IMR-90 (cell line): Measurements from ENCODE around the gene RAB6C.
"Not testable (repeated sequence)": the region's sequence is repeated elsewhere in the genome, so short reads cannot be mapped to it uniquely, and the experiment has no call there.

ENCODE experiments used
- CEBPB ChIP-seq: IDR thresholded peaks from 2 replicates; pipeline ENCODE4 v1.6.1; 2012; ENCODE audit warnings: low read depth, low read length, improper control_type of control experiment
- MAFK ChIP-seq: IDR thresholded peaks from 2 replicates; pipeline ENCODE4 v1.6.1; 2012; ENCODE audit warnings: low read depth, low read length, improper control_type of control experiment
- MAZ ChIP-seq: IDR thresholded peaks from 2 replicates; pipeline ENCODE4 v1.6.1; 2012; ENCODE audit warnings: low read depth, mild to moderate bottlenecking, low read length, improper control_type of control experiment, moderate library complexity, borderline replicate concordance
- MXI1 ChIP-seq: IDR thresholded peaks from 2 replicates; pipeline ENCODE4 v1.6.1; 2012; ENCODE audit warnings: low read depth, mild to moderate bottlenecking, low read length, moderate library complexity, borderline replicate concordance
- POLR2A ChIP-seq: IDR thresholded peaks from 2 replicates; pipeline ENCODE4 v1.6.1; 2012; ENCODE audit warnings: mild to moderate bottlenecking, low read depth, low read length
- RCOR1 ChIP-seq: IDR thresholded peaks from 2 replicates; pipeline ENCODE4 v1.6.1; 2012; ENCODE audit warnings: mild to moderate bottlenecking, low read length, improper control_type of control experiment; ENCODE audit not compliant: insufficient replicate concordance
- SMC3 ChIP-seq: fragments of 150-350 bp; IDR thresholded peaks from 2 replicates; pipeline ENCODE4 v1.6.1; 2016; ENCODE audit warnings: low read depth, mild to moderate bottlenecking, antibody characterized with exemption, low read length, moderate library complexity
- TF ChIP-seq, protein P1 (sequence below): conservative IDR thresholded peaks from 2 replicates; pipeline ENCODE4 v1.5.1; 2012; ENCODE audit warnings: mild to moderate bottlenecking, low read depth, low read length, improper control_type of control experiment
- TF ChIP-seq, protein P2 (sequence below): fragments of 150-350 bp; IDR thresholded peaks from 2 replicates; pipeline ENCODE4 v1.6.1; 2016; ENCODE audit warnings: low read depth, mild to moderate bottlenecking, low read length, moderate library complexity, borderline replicate concordance
- TF ChIP-seq, protein P3 (sequence below): fragments of 150-350 bp; IDR thresholded peaks from 2 replicates; pipeline ENCODE4 v1.6.1; 2017; ENCODE audit warnings: mild to moderate bottlenecking, antibody characterized with exemption, low read length, low read depth

DNA sequence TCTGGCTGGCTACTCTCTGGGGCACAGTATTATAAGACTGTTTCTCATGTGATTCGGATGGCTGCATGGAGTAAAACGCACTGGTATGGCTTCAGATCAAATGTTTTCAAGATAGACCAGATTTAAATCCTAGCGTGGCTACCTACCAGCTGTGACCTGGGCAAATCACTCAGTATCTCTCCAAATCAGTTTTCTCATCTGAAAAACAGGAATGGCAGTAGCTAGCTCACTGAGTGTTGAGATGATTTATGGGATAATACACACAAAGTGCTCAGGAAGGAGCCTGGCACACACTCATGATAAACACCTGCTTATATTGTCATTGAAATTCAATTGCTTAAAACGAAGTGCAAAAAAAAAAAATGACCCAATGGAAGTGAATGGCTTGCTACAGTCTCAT, 10.9 kb upstream of the RAB6C start:
- TF ChIP-seq, protein P1, sequence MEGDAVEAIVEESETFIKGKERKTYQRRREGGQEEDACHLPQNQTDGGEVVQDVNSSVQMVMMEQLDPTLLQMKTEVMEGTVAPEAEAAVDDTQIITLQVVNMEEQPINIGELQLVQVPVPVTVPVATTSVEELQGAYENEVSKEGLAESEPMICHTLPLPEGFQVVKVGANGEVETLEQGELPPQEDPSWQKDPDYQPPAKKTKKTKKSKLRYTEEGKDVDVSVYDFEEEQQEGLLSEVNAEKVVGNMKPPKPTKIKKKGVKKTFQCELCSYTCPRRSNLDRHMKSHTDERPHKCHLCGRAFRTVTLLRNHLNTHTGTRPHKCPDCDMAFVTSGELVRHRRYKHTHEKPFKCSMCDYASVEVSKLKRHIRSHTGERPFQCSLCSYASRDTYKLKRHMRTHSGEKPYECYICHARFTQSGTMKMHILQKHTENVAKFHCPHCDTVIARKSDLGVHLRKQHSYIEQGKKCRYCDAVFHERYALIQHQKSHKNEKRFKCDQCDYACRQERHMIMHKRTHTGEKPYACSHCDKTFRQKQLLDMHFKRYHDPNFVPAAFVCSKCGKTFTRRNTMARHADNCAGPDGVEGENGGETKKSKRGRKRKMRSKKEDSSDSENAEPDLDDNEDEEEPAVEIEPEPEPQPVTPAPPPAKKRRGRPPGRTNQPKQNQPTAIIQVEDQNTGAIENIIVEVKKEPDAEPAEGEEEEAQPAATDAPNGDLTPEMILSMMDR = not testable (repeated sequence)
- TF ChIP-seq POLR2A, MAFK, MXI1, MAZ, SMC3, CEBPB, RCOR1: not testable (repeated sequence)
- TF ChIP-seq, protein P2, sequence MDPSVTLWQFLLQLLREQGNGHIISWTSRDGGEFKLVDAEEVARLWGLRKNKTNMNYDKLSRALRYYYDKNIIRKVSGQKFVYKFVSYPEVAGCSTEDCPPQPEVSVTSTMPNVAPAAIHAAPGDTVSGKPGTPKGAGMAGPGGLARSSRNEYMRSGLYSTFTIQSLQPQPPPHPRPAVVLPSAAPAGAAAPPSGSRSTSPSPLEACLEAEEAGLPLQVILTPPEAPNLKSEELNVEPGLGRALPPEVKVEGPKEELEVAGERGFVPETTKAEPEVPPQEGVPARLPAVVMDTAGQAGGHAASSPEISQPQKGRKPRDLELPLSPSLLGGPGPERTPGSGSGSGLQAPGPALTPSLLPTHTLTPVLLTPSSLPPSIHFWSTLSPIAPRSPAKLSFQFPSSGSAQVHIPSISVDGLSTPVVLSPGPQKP = not testable (repeated sequence)
- TF ChIP-seq, protein P3, sequence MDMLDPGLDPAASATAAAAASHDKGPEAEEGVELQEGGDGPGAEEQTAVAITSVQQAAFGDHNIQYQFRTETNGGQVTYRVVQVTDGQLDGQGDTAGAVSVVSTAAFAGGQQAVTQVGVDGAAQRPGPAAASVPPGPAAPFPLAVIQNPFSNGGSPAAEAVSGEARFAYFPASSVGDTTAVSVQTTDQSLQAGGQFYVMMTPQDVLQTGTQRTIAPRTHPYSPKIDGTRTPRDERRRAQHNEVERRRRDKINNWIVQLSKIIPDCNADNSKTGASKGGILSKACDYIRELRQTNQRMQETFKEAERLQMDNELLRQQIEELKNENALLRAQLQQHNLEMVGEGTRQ = not testable (repeated sequence)
